A673 (cell line): Measurements from ENCODE around the gene BACE2.

Experiments
- CTCF ChIP-seq: fragments of 300-800, 200-600 bp; sonication (generic); conservative IDR thresholded peaks from 2 replicates; pipeline ENCODE4 v1.5.1; 2017; ENCODE audit warnings: low read depth, mild to moderate bottlenecking, antibody characterized with exemption, low read length, moderate library complexity, mixed read lengths
- EZH2 ChIP-seq: fragments of 200-600 bp; sonication (generic); IDR thresholded peaks from 2 replicates; pipeline ENCODE4 v1.6.1; 2017; ENCODE audit warnings: borderline replicate concordance, low read depth, mild to moderate bottlenecking, mixed read lengths, antibody characterized with exemption, low read length; ENCODE audit not compliant: poor library complexity, severe bottlenecking

GRCh38 chr21:41213021-41213420, 45.1 kb downstream of the BACE2 start:
- no peak for TF ChIP-seq CTCF
- no peak for TF ChIP-seq EZH2
